ENCODE results near the gene ZNF384.

The ZNF384 gene

DNA sequence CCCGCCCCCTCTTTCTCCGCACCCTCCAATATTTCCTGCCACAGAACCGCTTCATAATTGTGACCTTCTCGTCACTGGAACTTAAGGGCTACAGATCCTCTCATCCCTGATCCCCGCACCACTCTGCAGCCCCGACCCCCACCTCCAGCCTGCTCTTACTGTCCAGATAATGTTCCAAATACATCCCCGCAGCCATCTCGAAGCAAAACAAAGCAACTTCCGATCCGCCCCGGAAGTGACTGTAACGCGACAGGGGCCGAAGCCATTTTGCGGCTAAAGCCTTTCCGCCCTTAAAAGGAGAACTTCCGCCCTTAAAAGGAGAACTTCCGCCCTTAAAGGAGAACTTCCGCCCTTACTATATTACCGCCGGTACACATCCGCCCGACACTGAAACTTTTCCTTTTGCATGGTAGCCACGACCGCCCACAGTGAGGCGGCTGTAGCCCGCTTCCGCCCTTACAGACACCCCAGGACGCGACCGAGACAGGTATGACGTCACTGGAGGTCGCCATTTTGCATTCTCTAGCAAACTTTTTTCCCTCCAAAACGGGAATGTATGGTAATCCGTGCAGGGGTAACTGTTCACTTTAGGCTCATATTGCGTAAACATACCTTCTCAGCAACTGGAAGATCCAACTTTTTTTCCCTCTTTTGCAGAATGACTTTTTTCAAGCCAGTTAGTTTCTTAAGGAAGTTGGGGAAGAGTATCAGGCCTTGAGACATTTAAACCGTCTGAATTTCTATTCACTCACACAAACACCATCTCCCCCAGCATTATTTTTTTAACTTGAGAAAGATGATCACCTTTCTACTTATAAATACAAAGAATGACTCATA, 26.1 kb downstream of the ZNF384 start, which contains the start of gene ING4:
Gene ING4 (minus strand): TSS at position 214 of the 837 bp plus-strand sequence. CDS start 18 bp downstream, at position 196.
- TF ChIP-seq, protein P1, sequence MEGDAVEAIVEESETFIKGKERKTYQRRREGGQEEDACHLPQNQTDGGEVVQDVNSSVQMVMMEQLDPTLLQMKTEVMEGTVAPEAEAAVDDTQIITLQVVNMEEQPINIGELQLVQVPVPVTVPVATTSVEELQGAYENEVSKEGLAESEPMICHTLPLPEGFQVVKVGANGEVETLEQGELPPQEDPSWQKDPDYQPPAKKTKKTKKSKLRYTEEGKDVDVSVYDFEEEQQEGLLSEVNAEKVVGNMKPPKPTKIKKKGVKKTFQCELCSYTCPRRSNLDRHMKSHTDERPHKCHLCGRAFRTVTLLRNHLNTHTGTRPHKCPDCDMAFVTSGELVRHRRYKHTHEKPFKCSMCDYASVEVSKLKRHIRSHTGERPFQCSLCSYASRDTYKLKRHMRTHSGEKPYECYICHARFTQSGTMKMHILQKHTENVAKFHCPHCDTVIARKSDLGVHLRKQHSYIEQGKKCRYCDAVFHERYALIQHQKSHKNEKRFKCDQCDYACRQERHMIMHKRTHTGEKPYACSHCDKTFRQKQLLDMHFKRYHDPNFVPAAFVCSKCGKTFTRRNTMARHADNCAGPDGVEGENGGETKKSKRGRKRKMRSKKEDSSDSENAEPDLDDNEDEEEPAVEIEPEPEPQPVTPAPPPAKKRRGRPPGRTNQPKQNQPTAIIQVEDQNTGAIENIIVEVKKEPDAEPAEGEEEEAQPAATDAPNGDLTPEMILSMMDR (conservative IDR thresholded peaks at IDR 0.05; ENCODE audit: low read depth): no peak
- ChIA-PET POLR2A (ENCODE audit: low non-redundant PET) (no interaction called here), CTCF (no interaction called here)
- peak; percentile 97 for DNase-seq (ENCODE audit: low spot score)
- peak within 1 kb of the TSS; percentile 69 for H3K27ac ChIP-seq

DNA sequence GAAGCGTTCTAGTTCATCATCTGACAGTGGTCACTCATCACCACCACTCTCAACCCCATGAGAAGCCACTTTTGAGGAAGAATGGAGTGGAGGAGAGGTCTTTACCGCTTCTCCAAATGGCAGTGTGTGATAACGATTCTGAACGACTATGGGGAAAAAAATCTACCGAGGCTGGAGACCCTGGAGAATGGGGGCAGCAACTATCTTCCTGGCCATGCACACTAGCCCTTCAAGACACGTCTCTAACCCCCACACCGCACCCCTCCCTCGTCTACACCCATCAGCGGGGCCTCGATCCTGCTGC, 26.6 kb downstream of the ZNF384 start:
- ChIA-PET CTCF (no interaction called here), POLR2A (ENCODE audit: low non-redundant PET) (no interaction called here)
- peak overlapping the region; percentile 69 for H3K27ac ChIP-seq
- TF ChIP-seq, protein P1 (conservative IDR thresholded peaks at IDR 0.05; ENCODE audit: low read depth): no peak
- DNase-seq (ENCODE audit: low spot score): peak; percentile 56

DNA sequence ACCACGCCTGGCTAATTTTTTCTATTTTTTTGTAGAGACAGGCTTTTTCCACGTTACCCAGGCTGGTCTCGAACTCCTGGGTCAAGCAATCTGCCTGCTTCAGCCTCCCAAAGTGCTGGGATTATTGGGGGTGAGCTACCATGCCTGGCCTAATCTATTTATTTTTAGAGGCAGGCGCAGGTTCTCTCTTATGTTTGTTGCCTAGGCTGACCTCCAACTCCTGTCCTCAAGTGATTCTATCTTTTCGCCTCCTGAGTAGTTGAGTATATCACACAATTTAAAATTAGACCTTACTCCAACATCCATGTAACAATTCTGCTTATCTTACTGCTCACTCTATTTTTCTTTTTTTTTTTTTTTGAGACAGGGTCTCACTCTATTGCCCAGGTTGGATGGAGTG, 35.2 kb downstream of the ZNF384 start:
- ChIA-PET CTCF (interaction anchor here (0.6 kb wide), 1 partner anchor 14 kb away, joined by 3 read pairs; no protein-coding TSS in a partner anchor), POLR2A (ENCODE audit: low non-redundant PET) (no interaction called here)
- TF ChIP-seq, protein P1 (conservative IDR thresholded peaks at IDR 0.05; ENCODE audit: low read depth): no peak

DNA sequence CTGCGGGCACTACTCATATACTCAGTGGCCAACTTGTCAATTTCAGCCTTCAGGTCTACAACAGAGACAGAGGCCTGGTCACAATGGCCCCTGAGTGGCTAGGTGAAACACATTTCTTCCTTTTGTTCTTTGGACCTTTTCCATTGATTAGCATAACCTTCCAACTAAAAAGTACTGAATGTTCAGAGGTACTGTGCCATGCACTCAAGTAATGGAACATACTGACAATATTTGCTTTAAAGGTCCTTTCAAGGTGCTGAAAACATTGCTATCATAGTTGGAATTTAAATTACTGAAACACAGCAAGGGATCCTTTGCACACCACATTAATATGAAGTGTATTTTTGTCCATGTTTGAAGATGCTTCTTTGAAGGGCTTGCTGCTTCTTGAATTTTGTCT, 35.8 kb downstream of the ZNF384 start:
- TF ChIP-seq, protein P1 (conservative IDR thresholded peaks at IDR 0.05; ENCODE audit: low read depth): no peak
- H3K27ac ChIP-seq: no peak overlapping the region
- no peak for DNase-seq (ENCODE audit: low spot score)
- ChIA-PET POLR2A (ENCODE audit: low non-redundant PET) (no interaction called here), CTCF (interaction anchor here (0.6 to 0.7 kb wide), 2 partner anchors 9 to 435 kb away, joined by 3 to 5 read pairs; no protein-coding TSS in a partner anchor)

More for the DNA sequence above, 35.2 kb downstream of the ZNF384 start:
- H3K27ac ChIP-seq: no peak overlapping the region
- no peak for DNase-seq (ENCODE audit: low spot score)

DNA sequence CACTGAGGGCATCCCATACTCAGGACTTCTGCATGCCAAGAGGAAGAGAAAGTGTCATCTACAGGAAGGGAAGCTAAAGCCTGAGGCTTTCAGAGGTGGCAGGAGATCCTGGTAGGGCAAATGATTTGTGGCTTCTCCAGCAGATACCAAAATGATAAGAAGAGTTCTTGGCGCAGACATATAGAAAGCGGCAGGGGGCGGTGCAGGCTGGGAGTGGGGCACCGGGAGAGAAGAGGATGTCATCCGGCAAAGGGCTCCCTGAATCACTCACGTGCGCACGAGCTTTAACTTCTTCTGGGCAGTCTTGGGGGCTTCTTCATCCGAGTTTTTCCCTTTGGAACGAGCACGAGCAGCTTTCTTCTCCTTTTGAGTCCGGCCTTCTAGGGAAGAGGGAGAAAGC, 36.8 kb downstream of the ZNF384 start:
- no peak overlapping the region for H3K27ac ChIP-seq
- ChIA-PET POLR2A (ENCODE audit: low non-redundant PET) (no interaction called here), CTCF (interaction anchor here (0.6 to 0.7 kb wide), 2 partner anchors 17 to 183 kb away, joined by 4 read pairs; no protein-coding TSS in a partner anchor)
- no peak for DNase-seq (ENCODE audit: low spot score)
- TF ChIP-seq, protein P1 (conservative IDR thresholded peaks at IDR 0.05; ENCODE audit: low read depth): no peak

DNA sequence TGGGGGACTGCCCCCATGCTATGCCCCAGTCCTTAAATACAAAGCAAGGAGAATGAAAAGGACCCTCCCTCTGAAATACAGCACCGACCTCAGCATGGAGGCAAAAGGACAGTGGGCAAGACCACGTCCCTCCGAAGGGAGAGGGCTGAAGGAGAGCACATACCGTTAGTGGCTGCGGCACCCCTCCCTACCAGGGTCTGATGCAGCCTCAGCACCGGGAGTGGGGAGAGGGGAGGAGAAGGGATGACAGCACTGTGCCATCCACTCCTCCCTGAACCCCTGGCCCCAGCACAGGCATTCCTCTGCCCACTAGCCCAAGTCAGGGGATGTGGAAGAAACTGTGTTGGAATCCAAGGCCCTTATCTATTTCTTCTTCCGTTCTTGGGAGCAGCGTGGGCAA, 38.3 kb downstream of the ZNF384 start:
- POLR2A ChIA-PET (ENCODE audit: low non-redundant PET): no interaction called here
- H3K27ac ChIP-seq: no peak overlapping the region
- TF ChIP-seq, protein P1 (conservative IDR thresholded peaks at IDR 0.05; ENCODE audit: low read depth): no peak
- CTCF ChIA-PET: no interaction called here
- no peak for DNase-seq (ENCODE audit: low spot score)

All from RWPE1 (cell line).